Transverse colon (tissue), 4 donors: ENCODE data around the gene NCKAP5.

Experiments
- POLR2AphosphoS5 ChIP-seq, 3 donors: sonication (generic); formaldehyde crosslinking; IDR thresholded peaks; one replicate each; pipeline ENCODE4 v1.6.1; 2016; ENCODE audit warnings: antibody characterized with exemption in 3 of 3
- TF ChIP-seq, protein P1 (sequence below), 5 experiments: fragments of 200-600 bp in 3 of 5; fragments of 450-650 bp in 2 of 5; sonication (generic) in 3 of 5; IDR thresholded peaks; 1 replicate in 2 of 5; 2 replicates in 3 of 5; pipeline ENCODE4 v1.5.1; 2016 to 2017; ENCODE audit warnings: antibody characterized with exemption in 5 of 5, inconsistent platforms in 3 of 5, mild to moderate bottlenecking in 2 of 5, moderate library complexity in 1 of 5

DNA sequence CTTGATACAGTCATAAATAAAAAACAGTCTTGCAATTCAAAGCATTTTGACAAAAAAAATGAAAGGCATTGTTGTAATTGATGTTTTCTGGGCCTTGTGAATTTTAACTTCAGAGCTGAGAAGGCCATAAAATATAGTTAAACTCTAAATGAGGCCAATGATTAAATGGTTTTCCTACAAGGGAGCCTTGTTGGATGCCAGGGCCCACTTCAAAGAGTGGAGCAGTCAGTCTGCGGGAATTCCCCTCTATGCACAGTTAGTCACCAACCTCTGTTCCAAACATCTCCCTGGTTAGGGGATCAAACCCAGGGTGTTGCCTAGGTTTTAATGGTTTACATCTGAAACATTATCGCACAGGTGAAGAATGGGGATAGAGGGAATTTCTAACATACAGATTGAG, 143.4 kb downstream of the NCKAP5 start:
- TF ChIP-seq, protein P1, sequence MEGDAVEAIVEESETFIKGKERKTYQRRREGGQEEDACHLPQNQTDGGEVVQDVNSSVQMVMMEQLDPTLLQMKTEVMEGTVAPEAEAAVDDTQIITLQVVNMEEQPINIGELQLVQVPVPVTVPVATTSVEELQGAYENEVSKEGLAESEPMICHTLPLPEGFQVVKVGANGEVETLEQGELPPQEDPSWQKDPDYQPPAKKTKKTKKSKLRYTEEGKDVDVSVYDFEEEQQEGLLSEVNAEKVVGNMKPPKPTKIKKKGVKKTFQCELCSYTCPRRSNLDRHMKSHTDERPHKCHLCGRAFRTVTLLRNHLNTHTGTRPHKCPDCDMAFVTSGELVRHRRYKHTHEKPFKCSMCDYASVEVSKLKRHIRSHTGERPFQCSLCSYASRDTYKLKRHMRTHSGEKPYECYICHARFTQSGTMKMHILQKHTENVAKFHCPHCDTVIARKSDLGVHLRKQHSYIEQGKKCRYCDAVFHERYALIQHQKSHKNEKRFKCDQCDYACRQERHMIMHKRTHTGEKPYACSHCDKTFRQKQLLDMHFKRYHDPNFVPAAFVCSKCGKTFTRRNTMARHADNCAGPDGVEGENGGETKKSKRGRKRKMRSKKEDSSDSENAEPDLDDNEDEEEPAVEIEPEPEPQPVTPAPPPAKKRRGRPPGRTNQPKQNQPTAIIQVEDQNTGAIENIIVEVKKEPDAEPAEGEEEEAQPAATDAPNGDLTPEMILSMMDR (IDR thresholded peaks at IDR 0.05): no peak
- no peak for TF ChIP-seq POLR2AphosphoS5 (IDR thresholded peaks at IDR 0.05)
